H1 (cell line): ENCODE measurements around the gene GTPBP6. TPM values are rescaled to one million over a fixed set of nuclear protein-coding genes. Genes with fewer than 3 reads are reported as not detected.

ENCODE experiments used
- CTCF ChIA-PET: fragments of 300-600 bp; sonication (Branson Sonifier 250); formaldehyde crosslinking; loops from one replicate; lab custom pipeline; 2021; ENCODE audit not compliant: partially characterized antibody; lab: Charles Lee
- POLR2A ChIA-PET: fragments of 300-600 bp; sonication (Branson Sonifier 250); formaldehyde crosslinking; loops from one replicate; lab custom pipeline; 2021; ENCODE audit warnings: inconsistent platforms; ENCODE audit not compliant: partially characterized antibody; lab: Charles Lee
- DNase-seq, 2 experiments: peaks; one replicate each; pipeline versions ENCODE4 v3.0.0 to v3.0.0-alpha.2; 2010 to 2022; ENCODE audit warnings: low spot score in 2 of 2, low read depth in 1 of 2, mixed read lengths in 1 of 2
- FAIRE-seq: peaks from 2 replicates; lab custom pipeline; 2011; peaks lifted over from hg19 to GRCh38; lab: Jason Lieb, UNC
- H2AFZ ChIP-seq: 2 replicates; pipeline ENCODE4 v1.8.1; 2012; ENCODE audit warnings: low read length, inconsistent platforms
- H2AK5ac ChIP-seq: 2 replicates; pipeline ENCODE4 v1.6.1; 2013; ENCODE audit warnings: low read depth, low read length
- H2BK120ac ChIP-seq: replicated peaks from 2 replicates; pipeline ENCODE3; 2013; ENCODE audit warnings: low read depth, low read length, inconsistent platforms
- H2BK12ac ChIP-seq: 2 replicates; pipeline ENCODE4 v1.6.1; 2013; ENCODE audit warnings: low read depth, low read length
- H2BK15ac ChIP-seq: 2 replicates; pipeline ENCODE4 v1.6.1; 2013; ENCODE audit warnings: low read length
- H2BK20ac ChIP-seq: 2 replicates; pipeline ENCODE4 v1.6.1; 2013; ENCODE audit warnings: low read length
- H2BK5ac ChIP-seq: 2 replicates; pipeline ENCODE4 v1.6.1; 2013; ENCODE audit warnings: low read depth, low read length
- H3K14ac ChIP-seq: 2 replicates; pipeline ENCODE4 v1.6.1; 2013; ENCODE audit warnings: inconsistent platforms; ENCODE audit not compliant: insufficient read length
- H3K18ac ChIP-seq: 2 replicates; pipeline ENCODE4 v1.6.1; 2013; ENCODE audit warnings: low read length; ENCODE audit errors: extremely low read depth
- H3K23ac ChIP-seq: 2 replicates; pipeline ENCODE4 v1.6.1; 2013; ENCODE audit warnings: inconsistent platforms; ENCODE audit not compliant: insufficient read length
- H3K23me2 ChIP-seq: 2 replicates; pipeline ENCODE4 v1.6.1; 2013; ENCODE audit warnings: low read depth, low read length
- H3K27ac ChIP-seq: 2 replicates; pipeline ENCODE4 v1.6.1; 2011; ENCODE audit warnings: low read depth, low read length, inconsistent platforms
- H3K27me3 ChIP-seq, 4 experiments: replicated peaks in 1 of 4; 1 replicate in 1 of 4; 2 replicates in 3 of 4; pipeline versions ENCODE4 v1.6.1 to v1.8.1; 2011 to 2013; ENCODE audit warnings: low read length in 3 of 4, mild to moderate bottlenecking in 3 of 4, inconsistent platforms in 2 of 4, mixed read lengths in 2 of 4, moderate library complexity in 1 of 4; ENCODE audit not compliant: control insufficient read depth in 3 of 4, insufficient read depth in 3 of 4; ENCODE audit errors: extremely low read depth in 1 of 4
- H3K36me3 ChIP-seq, 4 experiments: 2 replicates each; pipeline versions ENCODE4 v1.6.1 to v1.8.1; 2011 to 2013; ENCODE audit warnings: mild to moderate bottlenecking in 4 of 4, low read length in 3 of 4, moderate library complexity in 2 of 4, control low read depth in 1 of 4, inconsistent platforms in 1 of 4; ENCODE audit not compliant: insufficient read depth in 4 of 4, control insufficient read depth in 2 of 4
- H3K4ac ChIP-seq: replicated peaks from 2 replicates; pipeline ENCODE3; 2013; ENCODE audit warnings: low read length, low read depth, mixed read lengths, inconsistent platforms; ENCODE audit not compliant: insufficient read length
- H3K4me1 ChIP-seq, 4 experiments: replicated peaks in 1 of 4; 1 replicate in 1 of 4; 2 replicates in 3 of 4; pipeline versions ENCODE4 v1.6.1 to v1.8.1; 2011 to 2013; ENCODE audit warnings: low read length in 3 of 4, inconsistent platforms in 2 of 4, mixed read lengths in 1 of 4; ENCODE audit not compliant: insufficient read depth in 4 of 4, control insufficient read depth in 3 of 4
- H3K4me2 ChIP-seq, 2 experiments: 2 replicates each; pipeline versions ENCODE4 v1.6.1 to v1.8.1; 2011 to 2013; ENCODE audit warnings: low read depth in 2 of 2, low read length in 2 of 2, control low read depth in 1 of 2, inconsistent platforms in 1 of 2, mild to moderate bottlenecking in 1 of 2; ENCODE audit not compliant: insufficient read depth in 1 of 2
- H3K4me3 ChIP-seq, 4 experiments: fragments of 200-600, 300-600 bp in 1 of 4; sonication (generic), shearing (Covaris generic), sonication (Bioruptor Twin) in 1 of 4; 2 replicates each; pipeline versions ENCODE4 v1.5.1 to v1.8.1; 2011 to 2016; ENCODE audit warnings: low read length in 4 of 4, low read depth in 3 of 4, control low read depth in 2 of 4, inconsistent platforms in 2 of 4, mild to moderate bottlenecking in 2 of 4, mixed read lengths in 1 of 4, moderate library complexity in 1 of 4; ENCODE audit not compliant: insufficient read depth in 2 of 4; ENCODE audit errors: extremely low read depth in 1 of 4
- H3K56ac ChIP-seq: replicated peaks from 2 replicates; pipeline ENCODE3; 2013; ENCODE audit warnings: low read depth, mild to moderate bottlenecking, mixed read lengths, low read length, inconsistent platforms; ENCODE audit not compliant: insufficient read length
- H3K79me1 ChIP-seq: 2 replicates; pipeline ENCODE4 v1.6.1; 2013; ENCODE audit warnings: low read depth, low read length, control low read depth
- H3K79me2 ChIP-seq, 2 experiments: 2 replicates each; pipeline versions ENCODE4 v1.6.1 to v1.8.1; 2012 to 2013; ENCODE audit warnings: low read length in 2 of 2, mild to moderate bottlenecking in 2 of 2, inconsistent platforms in 1 of 2; ENCODE audit not compliant: insufficient read depth in 2 of 2, control insufficient read depth in 1 of 2
- H3K9ac ChIP-seq, 4 experiments: replicated peaks in 1 of 4; 1 replicate in 1 of 4; 2 replicates in 3 of 4; pipeline versions ENCODE4 v1.6.1 to v1.8.1; 2011 to 2013; ENCODE audit warnings: low read depth in 3 of 4, low read length in 3 of 4, control low read depth in 2 of 4, mild to moderate bottlenecking in 2 of 4, moderate library complexity in 2 of 4, inconsistent platforms in 1 of 4; ENCODE audit errors: extremely low read depth in 1 of 4
- H3K9me3 ChIP-seq, 2 experiments: 2 replicates each; pipeline versions ENCODE4 v1.6.1 to v1.8.1; 2012 to 2013; ENCODE audit warnings: mild to moderate bottlenecking in 2 of 2, moderate library complexity in 2 of 2, control low read depth in 1 of 2, inconsistent platforms in 1 of 2, low read depth in 1 of 2, low read length in 1 of 2, mixed read lengths in 1 of 2; ENCODE audit not compliant: insufficient read depth in 2 of 2
- H4K20me1 ChIP-seq, 2 experiments: replicated peaks in 1 of 2; 2 replicates each; pipeline versions ENCODE3 to v1.8.1; 2011 to 2013; ENCODE audit warnings: inconsistent platforms in 2 of 2, low read length in 2 of 2, mild to moderate bottlenecking in 1 of 2; ENCODE audit not compliant: insufficient read depth in 2 of 2, control insufficient read depth in 1 of 2
- H4K5ac ChIP-seq: 2 replicates; pipeline ENCODE4 v1.6.1; 2013; ENCODE audit warnings: low read length, low read depth, mixed read lengths, inconsistent platforms; ENCODE audit not compliant: insufficient read length
- H4K8ac ChIP-seq: 2 replicates; pipeline ENCODE4 v1.8.0; 2013; ENCODE audit warnings: mild to moderate bottlenecking, moderate library complexity, low read length, inconsistent platforms; ENCODE audit not compliant: insufficient read depth; ENCODE audit errors: extremely low read depth
- H4K91ac ChIP-seq: replicated peaks from 2 replicates; pipeline ENCODE3; 2013; ENCODE audit warnings: low read length, mixed read lengths, inconsistent platforms; ENCODE audit not compliant: insufficient read length
- GTF2F1 ChIP-seq: IDR thresholded peaks from 2 replicates; pipeline ENCODE4 v1.6.1; 2012; ENCODE audit warnings: low read depth, low read length, improper control_type of control experiment, borderline replicate concordance
- TEAD4 ChIP-seq: IDR thresholded peaks from 2 replicates; pipeline ENCODE4 v1.6.1; 2012; ENCODE audit warnings: low read depth, low read length, inconsistent platforms, mixed read lengths
- WGBS, 2 experiments: shearing (Covaris generic) in 1 of 2; methylation state at CpG; one replicate each; pipeline versions ENCODE4 v1.1.6 to v1.1.7; 2013 to 2015; ENCODE audit warnings: low lambda C conversion rate in 2 of 2, mixed read lengths in 2 of 2, inconsistent platforms in 1 of 2, low coverage in 1 of 2, missing lambda C conversion rate in 1 of 2; ENCODE audit not compliant: insufficient replicate concordance in 2 of 2, insufficient coverage in 1 of 2, insufficient read length in 1 of 2; ENCODE audit errors: extremely low coverage in 1 of 2, missing lambda C conversion rate in 1 of 2; 5-methylcytosine and 5-hydroxymethylcytosine counted together
- polyA plus RNA-seq, 7 experiments: library from polyadenylated mRNA; depleted of rRNA in 3 of 7; stranded (reverse) in 5 of 7; unstranded in 2 of 7; fragments of >200 nt in 5 of 7; fragments of 200-250 nt in 2 of 7; gene quantifications; 1 replicate in 5 of 7; 2 replicates in 1 of 7; 4 replicates in 1 of 7; pipeline versions ENCODE4 v1.2.1 to v1.2.3, GENCODE V29; 2011 to 2013; ENCODE audit warnings: missing spikeins in 2 of 7, mixed read lengths in 2 of 7
- total RNA-seq: library from RNA; stranded (reverse); fragmentation: NEBNext Ultra II Directional; extraction: Animal tissue kit (Norgen Biotek cat#: 25700); gene quantifications from 2 replicates; pipeline ENCODE4 v1.2.1, GENCODE V29; 2021

GTPBP6 gene
- total and polyA plus RNA-seq, 2 of the 8 experiments (the other 6 are each of a cell fraction or from before 2014, with no cell fraction given) = 33.9 to 57.1 TPM

DNA sequence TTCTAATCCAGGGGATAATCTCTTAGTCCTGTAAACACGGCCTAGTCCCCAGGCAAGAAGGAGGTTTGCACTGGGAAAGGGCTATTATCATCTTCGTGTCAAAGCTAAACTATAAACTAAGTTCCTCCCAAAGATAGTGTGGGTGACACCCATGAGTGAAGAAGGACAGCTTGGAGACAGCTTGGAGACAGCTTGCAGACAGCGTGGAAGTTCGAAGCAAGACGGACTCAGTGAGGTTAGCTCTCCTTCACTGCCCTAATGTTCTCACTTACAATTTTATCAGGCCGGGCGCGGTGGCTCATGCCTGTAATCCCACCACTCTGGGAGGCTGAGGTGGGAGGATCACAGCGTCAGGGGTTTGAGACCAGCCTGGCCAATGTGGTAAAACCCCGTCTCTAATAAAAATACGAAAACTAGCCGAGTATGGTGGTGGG lies 56.7 kb downstream of the GTPBP6 start:
- Histone ChIP-seq H3K4me3 (no peak overlapping the region), H3K56ac (no peak overlapping the region), H2BK120ac (no peak overlapping the region), H4K91ac (no peak overlapping the region), H3K4ac (no peak overlapping the region), H2BK15ac (no peak overlapping the region), H2AFZ (no peak overlapping the region), H3K27me3 (no peaks in the 10 kb centered on the region), H4K20me1 (no peaks in the 10 kb centered on the region), H3K9me3 (no peaks in the 10 kb centered on the region), H3K79me2 (no peaks in the 10 kb centered on the region), H2BK12ac (no peak overlapping the region), H3K4me1 (peaks cover 0 to 3% (median 0%) of the 10 kb centered on the region in 4 experiments; a peak in 2 of 7 replicates), H3K36me3 (no peaks in the 10 kb centered on the region), H3K23me2 (no peaks in the 10 kb centered on the region), H4K8ac (no peak overlapping the region), H3K23ac (no peak overlapping the region), H2AK5ac (no peak overlapping the region), H3K27ac (no peak overlapping the region), H2BK5ac (no peak overlapping the region), H3K79me1 (no peaks in the 10 kb centered on the region), H2BK20ac (no peak overlapping the region), H3K9ac (no peak overlapping the region), H4K5ac (no peak overlapping the region), H3K4me2 (no peak overlapping the region), H3K14ac (no peak overlapping the region), H3K18ac (no peak overlapping the region)
- POLR2A ChIA-PET = no interaction called here
- CTCF ChIA-PET = no interaction called here
- FAIRE-seq (no peak), DNase-seq (no peak)
- 83% methylated on average over 12 of the region's 12 CpGs; no CpG with 5 or more reads in 1 of the 2 experiments for WGBS, 2 experiments
- TF ChIP-seq GTF2F1 (no peak), TEAD4 (no peak)
